OCI-LY1 (cell line): ENCODE results near the gene USO1.

Experiments
- H2AFZ ChIP-seq: fragments of 200-600 bp; sonication (generic), shearing (Covaris generic); 2 replicates; pipeline ENCODE4 v1.6.0; 2014; ENCODE audit warnings: antibody characterized with exemption, mild to moderate bottlenecking, low read length
- H3F3A ChIP-seq: fragments of 200-600 bp; sonication (generic), shearing (Covaris generic); 2 replicates; pipeline ENCODE4 v1.6.0; 2014; ENCODE audit warnings: mild to moderate bottlenecking, antibody characterized with exemption, low read length, moderate library complexity; ENCODE audit not compliant: insufficient read depth
- H3K27ac ChIP-seq: fragments of 200-600 bp; sonication (generic); 2 replicates; pipeline ENCODE4 v1.5.1; 2014; ENCODE audit warnings: low read length, mixed run types, mild to moderate bottlenecking, low read depth; ENCODE audit not compliant: poor library complexity, severe bottlenecking
- H3K27me3 ChIP-seq: fragments of 200-600 bp; sonication (generic); 2 replicates; pipeline ENCODE4 v1.6.0; 2014; ENCODE audit warnings: antibody characterized with exemption, mild to moderate bottlenecking, low read length, moderate library complexity; ENCODE audit not compliant: insufficient read depth
- H3K36me3 ChIP-seq: fragments of 200-600 bp; sonication (generic); 2 replicates; pipeline ENCODE4 v1.6.1; 2014; ENCODE audit warnings: mild to moderate bottlenecking, antibody characterized with exemption, low read length, moderate library complexity, mixed read lengths; ENCODE audit not compliant: insufficient read depth
- H3K4me1 ChIP-seq: fragments of 200-600 bp; sonication (generic); 2 replicates; pipeline ENCODE4 v1.5.1; 2014; ENCODE audit warnings: mild to moderate bottlenecking, low read length, moderate library complexity; ENCODE audit not compliant: insufficient read depth, severe bottlenecking
- H3K4me2 ChIP-seq: fragments of 200-600 bp; sonication (generic), shearing (Covaris generic); 2 replicates; pipeline ENCODE4 v1.6.1; 2014; ENCODE audit warnings: low read length
- H3K4me3 ChIP-seq: fragments of 200-600 bp; sonication (generic); 2 replicates; pipeline ENCODE4 v1.5.1; 2014; ENCODE audit warnings: low read length, low read depth, mild to moderate bottlenecking, mixed read lengths; ENCODE audit not compliant: poor library complexity, severe bottlenecking
- H3K79me2 ChIP-seq: fragments of 200-600 bp; shearing (Covaris generic); 2 replicates; pipeline ENCODE4 v1.6.1; 2016; ENCODE audit warnings: mixed run types, low read length, mixed read lengths; ENCODE audit not compliant: insufficient read depth
- H3K9ac ChIP-seq: fragments of 200-600 bp; sonication (generic), shearing (Covaris generic); 2 replicates; pipeline ENCODE4 v1.6.1; 2014; ENCODE audit warnings: mild to moderate bottlenecking, low read length, mixed read lengths
- H3K9me2 ChIP-seq: fragments of 200-600 bp; sonication (generic), shearing (Covaris generic); 2 replicates; pipeline ENCODE4 v1.6.1; 2014; ENCODE audit warnings: low read depth, mild to moderate bottlenecking, low read length, mixed read lengths
- H3K9me3 ChIP-seq: fragments of 200-600 bp; shearing (Covaris generic); 2 replicates; pipeline ENCODE4 v1.6.1; 2014; ENCODE audit warnings: low read length, mixed read lengths
- H4K20me1 ChIP-seq: fragments of 200-600 bp; sonication (generic), shearing (Covaris generic); 2 replicates; pipeline ENCODE4 v1.6.0; 2016; ENCODE audit warnings: mild to moderate bottlenecking, low read length; ENCODE audit not compliant: insufficient read depth
- CTCF ChIP-seq: fragments of 200-600 bp; sonication (generic), shearing (Covaris generic); IDR thresholded peaks from 2 replicates; pipeline ENCODE4 v1.5.1; 2017; ENCODE audit warnings: mild to moderate bottlenecking, antibody characterized with exemption, low read length, moderate library complexity, mixed read lengths
- EZH2 ChIP-seq: fragments of 200-600 bp; sonication (generic), shearing (Covaris generic); IDR thresholded peaks from 2 replicates; pipeline ENCODE4 v1.8.0; 2017; ENCODE audit warnings: borderline replicate concordance, mixed run types, mild to moderate bottlenecking, antibody characterized with exemption, low read length, moderate library complexity, mixed read lengths

USO1 gene

DNA sequence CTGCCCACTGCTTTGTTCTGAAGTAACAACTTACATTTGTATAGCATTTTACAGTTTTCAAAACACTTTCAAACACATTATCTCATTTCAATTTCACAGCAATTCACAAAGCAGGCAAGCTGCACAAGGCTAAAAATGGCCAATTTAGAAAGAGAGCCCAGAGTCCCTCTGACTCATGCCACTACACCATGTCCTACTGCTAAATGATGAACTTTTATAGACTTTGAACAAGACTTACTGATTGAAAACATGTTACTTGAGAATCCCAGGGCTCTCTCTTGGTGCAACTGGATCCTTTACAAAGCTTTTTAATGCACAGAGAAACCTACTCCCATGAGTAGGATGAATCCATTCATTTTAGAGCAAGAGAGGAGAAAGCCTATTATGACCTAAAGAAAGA, 45.4 kb upstream of the USO1 start:
- H2AFZ ChIP-seq, result no peak overlapping the region
- no peaks in the 10 kb centered on the region for H3K27me3 ChIP-seq

GRCh38 chr4:75679876-75680575, 44.4 kb upstream of the USO1 start:
- Histone ChIP-seq H3F3A (no peaks in the 10 kb centered on the region), H3K79me2 (no peaks in the 10 kb centered on the region), H3K9me2 (no peaks in the 10 kb centered on the region), H3K9me3 (no peaks in the 10 kb centered on the region), H3K4me2 (no peak overlapping the region), H2AFZ (no peak overlapping the region), H4K20me1 (no peaks in the 10 kb centered on the region), H3K27me3 (no peaks in the 10 kb centered on the region), H3K36me3 (no peaks in the 10 kb centered on the region), H3K27ac (no peak overlapping the region), H3K9ac (no peak overlapping the region), H3K4me1 (no peaks in the 10 kb centered on the region), H3K4me3 (no peak overlapping the region)
- TF ChIP-seq CTCF, result no peak
- TF ChIP-seq EZH2, result no peak

More for the DNA sequence above, 45.4 kb upstream of the USO1 start:
- Histone ChIP-seq H3K4me3 (no peak overlapping the region), H3K27ac (no peak overlapping the region), H3K36me3 (no peaks in the 10 kb centered on the region), H3K9me2 (no peaks in the 10 kb centered on the region), H3K9me3 (no peaks in the 10 kb centered on the region), H3K4me2 (no peak overlapping the region), H4K20me1 (no peaks in the 10 kb centered on the region), H3K4me1 (peaks cover 4% of the 10 kb centered on the region), H3K79me2 (no peaks in the 10 kb centered on the region), H3F3A (no peaks in the 10 kb centered on the region), H3K9ac (no peak overlapping the region)
- TF ChIP-seq CTCF (no peak), EZH2 (no peak)

- no peaks in the 10 kb centered on the region for H3K9me2 ChIP-seq
Measured at GRCh38 chr4:75683482-75684155, 40.8 kb upstream of the USO1 start.

More at GRCh38 chr4:75683482-75684155, 40.8 kb upstream of the USO1 start:
- Histone ChIP-seq H3K27ac (no peak overlapping the region), H3F3A (no peaks in the 10 kb centered on the region), H3K9ac (no peak overlapping the region), H3K4me3 (no peak overlapping the region), H4K20me1 (no peaks in the 10 kb centered on the region), H2AFZ (no peak overlapping the region), H3K79me2 (no peaks in the 10 kb centered on the region), H3K9me3 (peaks cover 4% of the 10 kb centered on the region; the same call in 1 of the 2 replicates), H3K27me3 (no peaks in the 10 kb centered on the region), H3K4me1 (no peaks in the 10 kb centered on the region), H3K4me2 (no peak overlapping the region), H3K36me3 (no peaks in the 10 kb centered on the region)
- TF ChIP-seq EZH2 (no peak), CTCF (no peak)
